Skin epidermis (tissue), 12 donors: ENCODE data around the gene SLC22A13.
"Not testable (repeated sequence)": the region's sequence is repeated elsewhere in the genome, so short reads cannot be mapped to it uniquely, and the experiment has no call there.

Source experiments
- H3K27ac ChIP-seq, 21 experiments: fragments of 200-600 bp; sonication (generic) in 11 of 21; one replicate each; pipeline ENCODE4 v1.5.0; 2020; ENCODE audit warnings: mild to moderate bottlenecking in 3 of 21, inconsistent platforms in 2 of 21, moderate library complexity in 2 of 21
- H3K4me3 ChIP-seq, 7 experiments: fragments of 200-600 bp; sonication (generic) in 2 of 7; one replicate each; pipeline ENCODE4 v1.5.0; 2020; ENCODE audit warnings: inconsistent platforms in 2 of 7, mild to moderate bottlenecking in 2 of 7, moderate library complexity in 1 of 7

SLC22A13 gene

DNA sequence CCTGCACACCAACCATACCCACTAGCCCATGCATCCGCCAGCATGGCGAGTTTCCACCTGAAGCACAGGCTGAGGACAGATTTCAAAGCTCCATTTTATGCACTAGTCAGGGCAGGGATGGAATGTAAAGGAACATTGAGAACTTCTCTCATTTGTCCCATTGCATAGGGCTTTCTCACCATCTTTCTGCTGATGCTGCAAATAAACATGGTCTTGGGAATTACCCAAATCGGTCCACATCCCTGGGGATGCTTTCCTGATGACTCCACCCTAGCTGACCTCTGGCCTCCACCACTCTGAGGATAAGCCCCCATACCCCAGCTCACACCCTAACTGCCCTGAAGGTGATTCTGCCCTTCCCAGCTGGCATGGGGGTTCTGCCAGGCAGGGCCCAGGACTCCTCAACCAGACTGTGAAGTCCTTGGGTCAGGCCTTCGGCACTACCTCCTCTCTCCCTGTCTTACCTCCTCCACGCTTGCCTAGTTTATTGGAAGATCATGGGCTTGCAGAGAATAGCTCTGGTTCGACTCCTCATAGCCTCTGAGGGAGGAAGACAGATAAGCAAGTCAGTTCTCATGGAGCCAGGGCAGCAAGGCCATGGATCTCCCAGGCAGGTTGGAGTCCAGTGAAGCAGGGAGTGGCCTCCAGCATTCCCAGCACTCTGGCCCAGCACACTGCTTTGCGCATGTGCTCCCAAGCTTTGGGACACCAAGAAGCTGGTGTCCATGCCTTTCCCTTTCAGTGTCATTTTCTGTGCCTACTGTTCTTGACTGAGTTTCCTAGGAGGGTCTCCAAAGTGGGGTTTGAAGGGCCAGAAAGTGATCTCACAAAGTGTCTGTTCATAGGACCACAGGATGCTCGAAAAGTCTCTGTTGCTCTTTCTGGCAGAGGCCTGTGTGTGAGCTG, 53.4 kb downstream of the SLC22A13 start:
- Histone ChIP-seq H3K4me3 (no peak overlapping the region), H3K27ac (no peak overlapping the region)

DNA sequence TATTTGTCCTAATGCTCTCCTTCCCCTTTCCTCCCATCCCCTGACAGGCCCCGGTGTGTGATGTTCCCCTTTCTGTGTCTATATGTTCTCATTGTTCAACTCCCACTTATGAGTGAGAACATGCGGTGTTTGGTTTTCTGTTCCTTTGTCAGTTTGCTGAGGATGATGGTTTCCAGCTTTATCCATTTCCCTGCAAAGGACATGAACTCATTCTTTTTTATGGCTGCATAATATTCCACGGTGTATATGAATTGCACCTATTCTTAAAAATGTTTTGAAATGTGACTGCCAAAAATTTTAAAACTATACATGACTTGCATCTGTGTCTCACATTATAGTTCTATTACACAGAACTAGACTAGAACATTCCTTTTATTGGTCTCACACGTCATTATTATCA, 55.0 kb downstream of the SLC22A13 start:
- H3K27ac ChIP-seq, H3K4me3 ChIP-seq: not testable (repeated sequence)

DNA sequence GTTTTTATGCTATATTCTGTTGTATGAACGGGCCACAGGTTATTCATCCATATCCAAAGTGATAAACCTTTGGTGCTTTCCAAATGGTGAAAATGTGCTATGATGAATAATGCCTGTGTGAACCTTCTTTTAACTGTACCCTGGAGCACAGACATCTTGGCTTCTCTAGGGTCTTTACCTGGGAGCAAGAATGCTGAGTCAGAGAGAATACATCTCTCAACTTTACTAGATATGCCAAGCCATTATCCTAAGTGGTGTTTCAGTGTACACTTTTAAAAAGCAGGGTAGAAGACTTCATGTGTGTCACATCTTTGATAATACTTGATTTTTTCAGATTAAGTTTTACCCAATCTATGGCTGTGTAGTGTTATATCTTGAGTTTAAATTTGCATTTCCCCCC, 57.4 kb downstream of the SLC22A13 start:
- H3K27ac ChIP-seq, result no peak overlapping the region

DNA sequence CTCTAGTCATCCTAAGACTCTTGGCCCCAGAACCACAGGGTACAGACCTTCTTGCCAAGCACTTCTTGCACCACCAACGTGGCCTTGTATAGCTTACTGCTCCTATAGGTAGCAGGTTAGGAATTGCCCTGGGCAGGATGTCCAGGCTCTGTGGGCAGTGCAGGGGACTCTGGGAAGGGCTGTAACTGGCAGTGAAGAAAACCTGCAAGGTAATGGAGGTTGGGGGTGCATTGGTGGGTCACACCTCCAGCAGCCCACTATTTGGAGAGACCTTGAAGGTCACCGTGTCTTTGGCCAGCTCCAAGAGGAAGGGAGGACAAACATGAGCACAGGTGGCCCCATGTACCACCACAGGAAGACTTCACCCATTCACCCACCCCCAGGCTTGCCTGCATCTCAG, 59.6 kb downstream of the SLC22A13 start:
- no peak overlapping the region for H3K4me3 ChIP-seq
- no peak overlapping the region for H3K27ac ChIP-seq

More for the DNA sequence above, 57.4 kb downstream of the SLC22A13 start:
- no peak overlapping the region for H3K4me3 ChIP-seq

DNA sequence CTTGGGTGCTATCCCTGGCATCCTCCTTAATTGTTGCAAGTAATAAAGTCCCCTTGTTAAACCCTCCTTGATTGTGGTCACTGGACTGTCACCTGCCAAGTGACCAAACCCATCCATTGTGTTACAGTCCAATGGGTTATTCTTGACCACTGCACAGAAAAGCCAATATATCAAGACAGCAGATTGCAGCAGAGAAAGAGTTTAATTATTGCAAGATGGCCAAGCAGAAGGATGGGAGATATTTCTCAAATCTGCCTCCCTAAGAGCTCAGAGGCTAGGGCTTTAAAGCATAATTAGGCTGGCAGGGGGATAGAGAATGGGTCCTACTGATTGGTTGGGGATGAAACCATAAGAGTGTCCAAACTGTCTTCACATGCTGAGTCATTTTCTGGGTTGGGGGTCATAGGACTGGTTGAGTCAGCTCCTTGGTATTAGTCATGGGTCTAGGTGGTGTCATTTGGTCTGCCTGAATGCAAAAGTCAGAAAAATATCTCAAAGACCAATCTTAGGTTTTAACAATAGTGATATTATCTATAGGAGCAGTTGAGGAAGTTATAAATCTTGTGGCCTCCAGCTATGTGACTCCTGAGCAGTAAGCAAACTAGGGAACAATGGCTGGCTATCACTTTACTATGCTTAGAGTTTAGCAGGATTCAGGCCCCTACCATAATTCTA, 61.9 kb downstream of the SLC22A13 start:
- Histone ChIP-seq H3K4me3 (no peak overlapping the region), H3K27ac (no peak overlapping the region)
